ENCODE results near the gene OTULIN.

Gene OTULIN

GRCh38 chr5:14668181-14668591 lies 3.7 kb downstream of the OTULIN start:
- DNase-seq (ENCODE audit: low read depth) = peak; percentile 43

DNA sequence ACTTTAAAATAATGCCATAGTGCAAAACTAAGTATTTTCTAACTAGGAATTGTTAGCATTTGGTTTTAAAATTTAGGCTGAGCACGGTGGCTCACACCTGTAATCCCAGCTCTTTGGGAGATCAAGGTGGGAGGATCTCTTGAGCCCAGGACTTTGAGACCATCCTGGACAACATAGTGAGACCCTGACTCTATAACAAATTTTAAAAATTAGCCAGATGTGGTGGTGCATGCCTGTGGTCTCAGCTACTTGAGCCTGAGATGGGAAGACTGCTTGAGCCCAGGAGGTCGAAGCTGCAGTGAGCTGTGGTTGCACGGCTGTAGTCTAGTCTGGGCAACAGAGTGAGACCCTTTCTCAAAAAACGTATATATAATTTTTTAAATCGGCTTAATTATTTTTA lies 4.9 kb downstream of the OTULIN start:
- no peak for DNase-seq (ENCODE audit: low read depth)

DNA sequence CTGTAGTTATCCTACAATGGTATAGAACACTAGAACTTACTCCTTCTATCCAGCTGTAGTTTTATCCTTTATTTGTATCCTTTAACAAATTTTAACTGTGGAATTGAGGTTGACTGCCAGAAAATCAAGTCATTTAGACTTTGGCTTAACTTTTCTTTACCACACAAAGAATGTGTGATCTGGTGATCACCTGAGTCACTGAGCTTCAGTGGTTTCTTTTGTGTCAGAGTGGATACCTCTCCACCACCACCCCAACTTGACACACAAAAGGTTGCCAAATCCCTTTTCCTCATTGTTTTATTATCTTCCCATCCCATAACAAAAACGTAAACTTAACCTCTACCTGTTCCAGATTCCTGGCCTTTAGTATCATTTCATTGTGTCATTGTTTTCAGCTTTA lies 5.5 kb downstream of the OTULIN start:
- no peak for DNase-seq (ENCODE audit: low read depth)

DNA sequence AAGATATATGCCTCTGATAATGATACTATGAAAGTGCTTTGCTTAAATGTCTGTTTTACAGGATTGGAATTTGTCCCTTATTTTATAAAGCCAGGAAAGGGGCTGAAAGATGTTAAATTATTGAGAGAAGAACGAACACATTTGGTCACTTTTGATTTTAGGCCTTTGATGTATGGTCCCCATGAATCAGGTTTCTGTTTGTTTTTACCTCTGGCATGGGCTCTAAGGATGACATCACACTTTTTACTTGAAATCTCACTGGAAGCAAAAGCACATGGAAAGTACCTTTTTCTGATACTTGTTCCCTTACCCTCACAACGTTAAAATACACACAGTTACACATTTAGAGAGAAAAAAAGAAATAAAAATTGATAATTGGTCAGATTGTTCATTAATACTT lies 6.9 kb downstream of the OTULIN start:
- no peak for DNase-seq (ENCODE audit: low read depth)

- no peak for DNase-seq (ENCODE audit: low read depth)
Measured at GRCh38 chr5:14672082-14672481, 7.6 kb downstream of the OTULIN start.

- no peak for DNase-seq (ENCODE audit: low read depth)
Measured at GRCh38 chr5:14672484-14673394, 8.2 kb downstream of the OTULIN start.

- no peak for DNase-seq (ENCODE audit: low read depth)
Measured at GRCh38 chr5:14673443-14673842, 8.9 kb downstream of the OTULIN start.

DNA sequence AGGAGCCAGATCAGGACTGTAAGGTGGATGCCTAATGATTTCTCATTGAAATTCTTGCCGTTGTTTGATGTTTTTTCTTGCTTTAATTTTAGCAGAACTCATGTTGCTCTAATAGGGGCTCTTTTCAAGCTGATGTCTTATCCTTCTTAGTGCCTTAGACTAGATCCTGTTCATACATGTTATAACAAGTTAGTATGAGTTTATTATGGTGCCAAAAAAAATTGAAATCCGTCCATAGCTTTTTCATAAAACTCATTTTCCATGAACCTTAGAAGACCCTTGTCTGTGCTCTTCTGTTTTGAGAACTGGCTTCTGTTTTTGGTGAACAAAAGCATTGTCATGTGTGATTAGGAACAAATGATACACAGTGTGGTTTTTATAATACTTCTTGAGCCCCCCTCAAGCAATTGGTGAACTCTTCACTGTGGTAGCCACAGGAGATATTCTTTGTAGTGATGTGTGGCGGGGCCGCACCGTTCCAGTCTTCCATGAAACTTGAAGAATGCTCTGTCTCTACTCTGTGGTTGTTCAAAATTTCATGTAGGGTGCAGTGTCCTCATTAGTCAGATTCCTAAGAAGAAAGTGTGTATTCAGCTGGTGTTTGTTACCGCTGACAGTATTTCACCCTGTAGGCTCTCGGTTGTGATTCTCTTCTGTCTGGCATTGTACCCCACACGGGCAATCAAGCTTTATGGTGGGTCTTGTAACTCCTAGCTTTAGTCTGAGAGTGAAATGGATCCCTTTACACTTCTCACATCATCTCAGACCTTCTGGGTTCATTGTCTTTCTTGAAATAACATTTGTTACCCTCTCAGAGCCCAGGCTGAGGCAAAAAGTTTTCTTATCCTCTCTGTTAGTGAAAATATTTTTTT lies 10.7 kb downstream of the OTULIN start:
- no peak for DNase-seq (ENCODE audit: low read depth)

DNA sequence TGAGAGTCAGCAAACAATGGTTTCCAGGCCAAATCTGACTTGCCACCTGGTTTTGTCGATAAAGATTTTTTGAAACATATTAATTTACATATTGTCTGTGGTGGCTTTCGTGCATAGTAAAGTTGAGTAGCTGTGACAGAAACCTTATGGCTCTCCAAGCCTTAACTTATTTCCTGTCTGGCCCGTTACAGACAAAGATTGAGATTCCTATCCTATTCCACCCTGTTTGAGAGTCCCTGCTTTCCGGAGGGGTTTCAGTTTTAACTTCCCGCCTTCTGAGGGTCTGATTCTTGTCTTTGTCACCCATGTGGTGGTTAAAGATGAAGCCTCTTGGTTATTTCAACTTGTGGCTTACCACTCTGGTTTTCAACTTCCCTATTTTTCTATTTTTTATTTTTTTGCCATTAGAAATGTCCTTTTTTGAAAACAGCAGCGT lies 11.4 kb downstream of the OTULIN start:
- DNase-seq (ENCODE audit: low read depth) = no peak

GRCh38 chr5:14676320-14676719 lies 11.8 kb downstream of the OTULIN start:
- DNase-seq (ENCODE audit: low read depth) = no peak

DNA sequence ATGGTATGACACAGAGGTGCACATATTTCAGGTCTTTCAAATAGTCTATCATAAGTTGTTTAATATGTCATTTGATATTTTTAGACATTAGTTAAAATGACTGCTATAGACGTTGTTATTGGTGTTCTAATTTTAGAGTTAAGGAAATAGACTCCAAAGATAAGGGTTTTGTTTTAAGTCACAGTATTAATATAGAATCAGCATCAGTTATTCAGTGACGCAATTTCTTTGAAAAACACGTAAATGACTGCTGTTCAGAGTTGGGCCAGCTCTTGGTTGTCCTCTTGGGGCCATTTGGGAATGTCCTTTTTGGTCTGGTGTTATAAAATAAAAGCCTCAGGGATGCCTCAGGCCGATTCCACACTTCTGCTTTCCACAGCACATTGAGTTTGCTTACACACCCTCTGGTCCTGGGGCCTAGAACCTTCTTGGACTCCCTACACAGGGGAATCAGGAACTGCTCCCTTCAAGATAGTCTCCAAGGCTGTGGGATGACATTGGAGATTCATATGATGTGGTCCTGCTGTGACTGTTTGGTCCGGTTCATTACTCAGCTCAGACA lies 14.3 kb downstream of the OTULIN start:
- no peak for DNase-seq (ENCODE audit: low read depth)

- DNase-seq (ENCODE audit: low read depth) = no peak
Measured at GRCh38 chr5:14679595-14679994, 15.1 kb downstream of the OTULIN start.

DNA sequence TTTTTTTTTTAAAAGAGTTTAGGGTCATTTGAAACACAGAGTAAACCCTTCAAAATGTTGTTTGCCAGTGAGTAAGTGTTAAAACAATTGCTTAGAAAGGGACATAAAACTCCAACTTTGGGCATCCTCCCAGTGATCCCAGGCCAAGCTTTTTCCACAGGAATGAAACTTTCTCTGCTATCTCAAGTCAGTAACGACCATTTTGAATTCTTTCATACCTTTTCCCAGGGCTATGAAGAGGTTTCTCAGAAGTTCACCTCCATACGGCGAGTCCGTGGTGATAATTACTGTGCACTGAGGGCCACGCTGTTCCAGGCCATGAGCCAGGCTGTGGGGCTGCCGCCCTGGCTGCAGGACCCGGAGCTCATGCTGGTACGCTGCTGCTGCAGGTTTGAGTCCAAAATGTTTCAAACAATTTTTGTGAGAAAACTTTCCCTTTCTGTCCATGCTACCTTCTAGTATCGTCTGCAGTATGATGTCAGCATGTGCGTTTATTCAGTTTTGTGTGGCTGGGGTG lies 16.8 kb downstream of the OTULIN start:
- no peak for DNase-seq (ENCODE audit: low read depth)

DNA sequence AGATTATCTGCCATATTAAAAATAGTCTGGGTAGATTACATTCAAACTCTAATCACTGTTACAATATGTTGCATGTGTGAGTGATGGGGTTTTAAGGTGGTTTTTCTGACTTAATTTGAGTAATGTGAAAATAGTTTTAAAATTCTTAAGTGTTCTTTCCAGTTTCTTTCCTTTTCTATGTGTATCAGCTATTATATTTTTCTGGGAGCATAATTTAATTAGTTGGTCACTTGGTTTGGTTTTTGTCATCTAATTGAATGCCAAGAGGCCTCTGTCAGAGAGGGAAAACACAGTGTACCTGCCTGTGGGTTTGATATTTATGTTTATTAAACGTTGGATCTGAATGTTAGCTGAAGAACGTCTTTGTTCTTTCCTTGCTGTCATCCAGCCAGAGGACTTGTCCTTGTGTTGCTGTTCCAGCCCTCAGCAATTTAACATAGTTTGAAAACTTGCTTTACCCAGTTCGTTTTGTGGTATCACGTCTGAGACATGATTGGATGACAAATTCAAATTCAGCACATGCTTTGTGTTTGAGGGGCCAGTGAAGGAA lies 19.5 kb downstream of the OTULIN start:
- no peak for DNase-seq (ENCODE audit: low read depth)

DNA sequence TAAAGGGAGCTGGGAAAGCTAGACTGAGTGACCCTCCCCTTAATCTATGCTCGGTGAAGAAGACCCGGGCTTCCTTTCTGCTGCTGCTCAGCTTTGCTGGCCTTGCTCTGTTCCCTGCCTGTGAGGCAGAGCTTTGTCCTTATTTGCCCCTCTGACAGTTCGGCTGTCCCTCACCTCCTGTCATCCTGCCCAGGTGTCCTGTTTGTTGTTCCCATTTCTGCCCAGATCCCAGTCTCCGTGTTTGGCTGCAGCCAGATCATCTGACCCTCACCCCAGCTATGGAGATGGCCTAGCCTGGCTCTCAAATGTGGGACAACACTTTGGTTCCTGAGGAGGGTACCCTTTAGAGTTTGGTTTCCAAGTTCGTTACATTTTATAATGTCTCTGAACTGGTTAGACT lies 20.2 kb downstream of the OTULIN start:
- no peak for DNase-seq (ENCODE audit: low read depth)

- DNase-seq (ENCODE audit: low read depth) = no peak
Measured at GRCh38 chr5:14685757-14686156, 21.2 kb downstream of the OTULIN start.

DNA sequence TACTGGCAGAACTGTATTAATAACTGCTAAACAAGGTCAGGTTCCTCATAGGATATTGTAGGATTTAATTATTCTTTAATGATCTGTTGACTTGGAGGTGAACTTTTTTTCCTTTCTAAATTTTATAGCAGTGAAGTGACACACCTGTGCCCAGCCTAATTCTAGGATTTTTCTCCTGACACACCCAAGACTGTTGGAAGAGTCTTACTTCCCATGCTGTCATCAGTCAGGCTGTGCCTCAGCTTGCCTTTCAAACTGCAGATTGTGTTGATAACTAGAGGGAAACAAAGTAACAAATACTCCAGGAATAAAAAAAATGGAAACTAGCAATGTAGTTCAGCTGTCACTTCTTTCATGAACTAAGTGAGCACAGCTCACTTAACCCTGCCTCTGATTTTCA lies 22.0 kb downstream of the OTULIN start:
- DNase-seq (ENCODE audit: low read depth) = no peak

- DNase-seq (ENCODE audit: low read depth) = no peak
Measured at GRCh38 chr5:14687023-14687665, 22.6 kb downstream of the OTULIN start.

DNA sequence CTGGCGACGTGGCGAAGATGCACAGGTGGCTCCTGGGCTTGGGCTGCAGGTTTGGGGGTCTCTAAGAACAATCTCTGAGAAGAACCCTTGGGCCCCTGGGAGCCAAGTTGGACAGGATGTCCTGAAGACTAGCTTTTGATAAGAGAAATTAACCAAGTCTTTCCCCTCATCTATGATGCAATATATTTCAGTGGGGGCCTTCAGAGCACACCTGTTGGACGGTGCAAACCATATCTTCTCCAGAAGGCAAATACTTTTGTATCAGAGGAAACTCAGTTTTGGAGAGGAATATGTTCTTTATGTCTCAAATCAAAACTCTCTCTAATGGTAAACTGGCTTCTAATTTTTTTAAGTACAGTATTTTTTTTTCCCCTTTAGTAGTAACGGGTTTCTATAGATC lies 28.6 kb downstream of the OTULIN start:
- DNase-seq (ENCODE audit: low read depth) = no peak

- no peak for DNase-seq (ENCODE audit: low read depth)
Measured at GRCh38 chr5:14695152-14695551, 30.6 kb downstream of the OTULIN start.

- no peak for DNase-seq (ENCODE audit: low read depth)
Measured at GRCh38 chr5:14696057-14696456, 31.5 kb downstream of the OTULIN start.

- DNase-seq (ENCODE audit: low read depth) = no peak
Measured at GRCh38 chr5:14696851-14697250, 32.3 kb downstream of the OTULIN start.

Measured in stimulated activated CD8-positive, alpha-beta memory T cell treated with anti-CD3 and anti-CD28 coated beads, Interleukin-4, amount 100 ng/mL, for 24 hours (primary cell).